Nucleus accumbens (tissue), 56 donors: ENCODE results near the gene CSPG4.

ENCODE experiments used
- DNase-seq, 56 donors: peaks; one replicate each; lab custom pipeline; 2025; lab: John Stamatoyannopoulos, UW

Gene CSPG4

GRCh38 chr15:75653347-75653913, 59.2 kb downstream of the CSPG4 start:
- DNase-seq, result no peak

- DNase-seq, result no peak
Observed at GRCh38 chr15:75651810-75652543, 60.7 kb downstream of the CSPG4 start.

- peak in 1 of 56 donors; percentile 24 for DNase-seq
Observed at GRCh38 chr15:75650908-75651809, 61.5 kb downstream of the CSPG4 start.

- DNase-seq, result no peak
Observed at GRCh38 chr15:75649848-75650247, 62.8 kb downstream of the CSPG4 start.

- no peak for DNase-seq
Observed at GRCh38 chr15:75649045-75649761, 63.4 kb downstream of the CSPG4 start.

- peak in 27 of 56 donors; percentile 10 to 61 (median 38) for DNase-seq
Observed at GRCh38 chr15:75648156-75649000, 64.3 kb downstream of the CSPG4 start.

- DNase-seq, result peak in 48 of 56 donors; percentile 19 to 78 (median 58)
Observed at GRCh38 chr15:75647370-75648155, 65.1 kb downstream of the CSPG4 start, which contains the start of gene SNX33. Gene SNX33, plus strand, starts transcription at chr15:75647912. Its CDS starts 1,191 bp downstream, at chr15:75649103.

- DNase-seq, result peak in 8 of 56 donors; percentile 23 to 55 (median 50)
Observed at GRCh38 chr15:75646944-75647364, 65.7 kb downstream of the CSPG4 start.

- DNase-seq, result no peak
Observed at GRCh38 chr15:75646112-75646943, 66.3 kb downstream of the CSPG4 start.

GRCh38 chr15:75644376-75644775, 68.3 kb downstream of the CSPG4 start:
- DNase-seq, result no peak

GRCh38 chr15:75641603-75642002, 71.0 kb downstream of the CSPG4 start:
- DNase-seq, result no peak

- DNase-seq, result no peak
Observed at GRCh38 chr15:75641179-75641503, 71.5 kb downstream of the CSPG4 start.

- DNase-seq, result peak in 5 of 56 donors; percentile 12 to 67 (median 61)
Observed at GRCh38 chr15:75640483-75641178, 72.0 kb downstream of the CSPG4 start.

- peak; percentile 49 to 98 (median 94) for DNase-seq
Observed at GRCh38 chr15:75639709-75640482, 72.8 kb downstream of the CSPG4 start, which contains the start of gene IMP3. Gene IMP3, minus strand, starts transcription at chr15:75640224. Its CDS starts 56 bp downstream, at chr15:75640168.

GRCh38 chr15:75639191-75639708, 73.4 kb downstream of the CSPG4 start:
- no peak for DNase-seq
